Spleen (tissue), 11 donors: ENCODE results near the gene INS. TPM values are rescaled to one million over a fixed set of nuclear protein-coding genes. Genes with fewer than 3 reads are reported as not detected.

ENCODE experiments used
- DNase-seq: peaks from one replicate; pipeline ENCODE4 v3.0.0-alpha.2; 2020
- H3K27ac ChIP-seq, 8 donors: fragments of 200-600 bp; sonication (generic) in 7 of 8; 1 replicate in 4 of 8; 2 replicates in 4 of 8; pipeline versions ENCODE4 v1.5.0 to v1.8.0; 2016 to 2021; ENCODE audit warnings: inconsistent platforms in 4 of 8, mild to moderate bottlenecking in 4 of 8, moderate library complexity in 1 of 8
- H3K27me3 ChIP-seq, 7 donors: fragments of 200-600 bp; sonication (generic) in 6 of 7; replicated peaks in 1 of 7; 1 replicate in 4 of 7; 2 replicates in 3 of 7; pipeline versions ENCODE4 v1.5.0 to v1.8.0; 2016 to 2021; ENCODE audit warnings: inconsistent platforms in 3 of 7, mild to moderate bottlenecking in 1 of 7
- H3K36me3 ChIP-seq, 6 donors: fragments of 200-600 bp; sonication (generic) in 5 of 6; 1 replicate in 4 of 6; 2 replicates in 2 of 6; pipeline versions ENCODE4 v1.5.0 to v1.8.0; 2016 to 2021; ENCODE audit warnings: inconsistent platforms in 2 of 6
- H3K4me1 ChIP-seq, 6 donors: fragments of 200-600 bp; sonication (generic) in 5 of 6; 1 replicate in 3 of 6; 2 replicates in 3 of 6; pipeline versions ENCODE4 v1.5.0 to v1.8.0; 2016 to 2021; ENCODE audit warnings: inconsistent platforms in 3 of 6
- H3K4me3 ChIP-seq, 8 donors: fragments of 200-600 bp; sonication (generic) in 7 of 8; 1 replicate in 4 of 8; 2 replicates in 4 of 8; pipeline versions ENCODE4 v1.5.0 to v1.8.0; 2016 to 2021; ENCODE audit warnings: inconsistent platforms in 4 of 8, mild to moderate bottlenecking in 4 of 8, moderate library complexity in 2 of 8
- H3K9me3 ChIP-seq, 8 donors: fragments of 200-600 bp; sonication (generic) in 7 of 8; 1 replicate in 4 of 8; 2 replicates in 4 of 8; pipeline versions ENCODE4 v1.5.0 to v1.8.0; 2016 to 2021; ENCODE audit warnings: inconsistent platforms in 4 of 8
- CTCF ChIP-seq, 11 experiments: fragments of 200-600 bp in 7 of 11; fragments of 450-650 bp in 4 of 11; sonication (generic) in 4 of 11; IDR thresholded peaks in 8 of 11; conservative IDR thresholded peaks in 3 of 11; 1 replicate in 7 of 11; 2 replicates in 4 of 11; pipeline versions ENCODE4 v1.4.0 to v1.8.0; 2016 to 2021; ENCODE audit warnings: antibody characterized with exemption in 11 of 11, inconsistent platforms in 4 of 11, mild to moderate bottlenecking in 1 of 11
- POLR2A ChIP-seq, 3 donors: fragments of 450-650 bp; IDR thresholded peaks; one replicate each; pipeline ENCODE4 v1.5.1; 2017; ENCODE audit warnings: antibody characterized with exemption in 3 of 3, mild to moderate bottlenecking in 1 of 3
- POLR2AphosphoS5 ChIP-seq, 3 donors: sonication (generic); formaldehyde crosslinking; IDR thresholded peaks; one replicate each; pipeline ENCODE4 v1.5.1; 2017; ENCODE audit warnings: antibody characterized with exemption in 3 of 3
- WGBS, 5 donors: extraction: QIAGEN DNeasy Blood & Tissue Kit in 3 of 5; methylation state at CpG; one replicate each; pipeline versions ENCODE4 v1.1.5 to v1.1.7; 2013 to 2018; 5-methylcytosine and 5-hydroxymethylcytosine counted together
- intact Hi-C: fragments of 100-400 bp; cut with DNase I; formaldehyde crosslinking; loops from one replicate; pipeline ENCODE4 v1.15.0; 2023; ENCODE audit warnings: low total_unique reads
- polyA plus RNA-seq, 3 donors: library from polyadenylated mRNA; stranded (reverse); fragments of 200-250 nt; gene quantifications; one replicate each; pipeline ENCODE4 v1.2.1, GENCODE V29; 2013
- total RNA-seq, 7 donors: library from RNA; depleted of rRNA in 3 of 7; stranded (reverse); fragments of >200 nt in 3 of 7; fragmentation: NEBNext Ultra II Directional in 4 of 7; extraction: Animal tissue kit (Norgen Biotek cat#: 25700) in 4 of 7; gene quantifications; one replicate each; pipeline versions ENCODE4 v1.1.0 to v1.2.1, GENCODE V29; 2016 to 2021
- donor health status: healthy with polysubstance abuse.
- donor health status: DM: no; HTN: no; CAD: no; lungs with moderate emphysema.
- donor health status: DM: no; HTN: no; CAD: no.
- donor health status: Bipolar disorder and iron deficiency.
- donor health status: healthy.
- donor health status: DM: no; HTN: no; CAD: no.
- donor health status: DM: yes; HTN: yes; CAD: no.

Gene INS
- total and polyA plus RNA-seq, 10 donors = 1.3 to 2.4 (median 1.5) TPM; not detected in 5

DNA sequence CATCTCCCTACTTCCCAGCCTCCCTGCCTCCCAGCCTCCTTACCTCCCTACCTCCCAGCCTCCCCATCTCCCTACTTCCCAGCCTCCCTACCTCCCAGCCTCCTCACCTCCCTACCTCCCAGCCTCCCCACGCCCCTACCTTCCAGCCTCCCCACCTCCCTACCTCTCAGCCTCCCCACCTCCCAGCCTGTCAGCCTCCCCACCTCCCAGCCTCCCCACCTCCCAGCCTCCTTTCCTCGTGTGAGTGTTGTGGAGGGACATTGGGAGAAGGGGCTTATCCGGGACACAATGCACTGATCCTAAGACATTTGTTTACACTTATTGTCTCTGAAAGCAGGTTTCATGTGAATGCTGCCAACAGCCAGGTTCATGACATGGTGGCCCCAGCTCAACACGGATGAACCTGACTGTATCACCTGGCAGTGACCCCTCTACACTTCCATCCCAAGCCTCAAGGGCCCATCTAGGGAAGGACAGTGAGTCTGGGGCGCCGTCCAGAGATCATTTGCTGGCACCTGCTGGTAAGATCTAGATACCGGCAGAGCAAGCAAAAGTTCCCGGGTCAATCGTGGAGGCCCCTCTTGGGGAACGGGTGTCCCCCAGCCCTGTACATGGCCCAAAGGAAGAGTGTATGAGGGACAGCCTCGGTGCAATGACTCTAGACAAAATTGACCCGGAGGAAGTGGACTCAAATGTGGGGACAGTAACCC, 45.1 kb upstream of the INS start:
- intact Hi-C loops = no loop called here
- H3K9me3 ChIP-seq = peaks cover 0 to 4% (median 0%) of the 10 kb centered on the region in 8 donors
- 80 to 89% (median 83%) methylated on average over 9 to 12 of the region's 12 CpGs for WGBS, 5 donors
- peak; percentile 27 for DNase-seq
- H3K36me3 ChIP-seq = no peaks in the 10 kb centered on the region
- TF ChIP-seq POLR2AphosphoS5 (IDR thresholded peaks at IDR 0.05) (no peak), CTCF (IDR thresholded peaks at IDR 0.05 in 8 of 11, conservative IDR thresholded peaks at IDR 0.05 in 3 of 11) (no peak), POLR2A (IDR thresholded peaks at IDR 0.05) (no peak)
- no peaks in the 10 kb centered on the region for H3K4me1 ChIP-seq
- H3K27me3 ChIP-seq = peaks cover 0 to 33% (median 0%) of the 10 kb centered on the region in 7 donors
- no peak overlapping the region for H3K4me3 ChIP-seq
- H3K27ac ChIP-seq = no peak overlapping the region

DNA sequence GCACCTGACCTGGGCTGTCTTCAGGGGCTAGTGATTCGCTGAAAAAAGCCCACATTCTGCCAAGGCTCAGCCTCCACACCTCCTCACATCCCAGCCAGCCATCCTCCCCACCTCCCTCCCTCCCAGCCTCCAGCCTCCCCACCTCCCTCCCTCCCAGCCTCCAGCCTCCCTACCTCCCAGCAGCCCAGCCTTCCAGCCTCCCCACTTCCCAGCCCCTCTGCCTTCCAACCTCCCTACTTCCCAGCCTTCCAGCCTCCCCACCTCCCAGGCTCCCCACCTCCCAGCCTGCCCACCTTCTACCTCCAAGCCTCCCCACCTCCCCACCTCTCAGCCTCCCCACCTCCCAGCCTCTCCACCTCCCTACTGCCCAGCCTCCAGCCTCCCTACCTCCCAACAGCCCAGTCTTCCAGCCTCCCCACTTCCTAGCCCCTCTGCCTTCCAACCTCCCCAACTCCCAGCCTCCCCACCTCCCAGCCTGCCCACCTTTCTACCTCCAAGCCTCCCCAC, 44.3 kb upstream of the INS start:
- H3K9me3 ChIP-seq = peaks cover 0 to 10% (median 0%) of the 10 kb centered on the region in 8 donors
- peaks cover 0 to 30% (median 0%) of the 10 kb centered on the region in 7 donors for H3K27me3 ChIP-seq
- no peaks in the 10 kb centered on the region for H3K36me3 ChIP-seq
- H3K27ac ChIP-seq = no peak overlapping the region
- no peak overlapping the region for H3K4me3 ChIP-seq
- intact Hi-C loops = no loop called here
- TF ChIP-seq POLR2A (IDR thresholded peaks at IDR 0.05) = no peak
- TF ChIP-seq CTCF (IDR thresholded peaks at IDR 0.05 in 8 of 11, conservative IDR thresholded peaks at IDR 0.05 in 3 of 11) = no peak
- TF ChIP-seq POLR2AphosphoS5 (IDR thresholded peaks at IDR 0.05) = no peak
- 67 to 92% (median 73%) methylated on average over 1 of the region's 1 CpG for WGBS, 5 donors
- no peaks in the 10 kb centered on the region for H3K4me1 ChIP-seq
- DNase-seq = no peak

DNA sequence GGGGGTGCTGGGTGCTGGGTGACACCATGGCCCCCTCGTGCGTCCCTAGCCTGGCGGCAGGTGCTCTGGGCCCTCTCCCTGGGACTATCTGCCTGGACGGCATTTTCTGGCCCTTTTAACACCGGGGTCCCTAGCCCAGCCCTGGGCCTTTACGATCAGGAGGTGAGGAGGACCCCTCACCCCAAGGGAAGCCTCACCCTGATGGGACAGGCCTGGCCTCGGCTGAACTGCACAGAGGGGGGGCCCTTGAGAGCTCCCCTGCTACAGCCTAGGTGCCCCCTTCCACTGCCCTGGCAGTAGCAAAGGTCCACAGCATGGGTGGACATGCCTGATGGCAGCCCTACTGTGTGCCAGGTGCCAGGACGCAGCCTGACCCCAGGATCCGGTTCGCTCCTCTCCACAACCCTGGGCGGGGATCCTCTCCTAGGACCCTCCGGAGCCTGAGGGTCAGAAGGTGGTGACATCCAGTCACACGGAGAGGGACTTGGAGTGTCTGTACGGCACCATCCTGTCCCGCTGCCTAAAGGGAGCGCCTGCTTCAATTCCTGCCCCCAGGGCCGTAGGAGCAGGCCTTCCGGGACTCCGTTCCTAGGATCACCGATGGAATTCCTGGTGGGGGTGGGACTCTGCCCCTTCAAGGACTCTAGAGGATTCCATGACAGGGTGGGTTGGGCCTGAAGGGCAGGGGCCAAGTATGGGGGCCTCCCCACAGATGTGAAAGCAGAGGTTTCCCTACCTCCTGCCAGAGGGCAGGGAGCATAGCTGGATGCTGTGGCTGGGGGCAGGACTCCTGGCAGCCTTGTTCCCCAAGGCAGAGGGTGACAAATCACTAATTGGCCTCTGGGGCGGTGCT, 43.6 kb upstream of the INS start:
- H3K9me3 ChIP-seq = peaks cover 0 to 10% (median 0%) of the 10 kb centered on the region in 8 donors
- peaks cover 0 to 23% (median 0%) of the 10 kb centered on the region in 7 donors for H3K27me3 ChIP-seq
- intact Hi-C loops = no loop called here
- H3K4me3 ChIP-seq = no peak overlapping the region
- WGBS, 5 donors = 81 to 88% (median 81%) methylated on average over 18 to 21 of the region's 21 CpGs
- no peaks in the 10 kb centered on the region for H3K4me1 ChIP-seq
- H3K27ac ChIP-seq = no peak overlapping the region
- DNase-seq = peak; percentile 51
- no peaks in the 10 kb centered on the region for H3K36me3 ChIP-seq
- TF ChIP-seq POLR2AphosphoS5 (IDR thresholded peaks at IDR 0.05) (no peak), POLR2A (IDR thresholded peaks at IDR 0.05) (no peak), CTCF (IDR thresholded peaks at IDR 0.05 in 8 of 11, conservative IDR thresholded peaks at IDR 0.05 in 3 of 11) (no peak)
